GM11168 (cell line): ENCODE data around the gene NDUFB3.
"Not testable (repeated sequence)": the region's sequence is repeated elsewhere in the genome, so short reads cannot be mapped to it uniquely, and the experiment has no call there.

ENCODE experiments used
- in situ Hi-C: fragments of 300-500 bp; cut with MboI; formaldehyde crosslinking; loops from one replicate; pipeline ENCODE4 v1.12.0; 2022; ENCODE audit warnings: low sequenced_read_pairs; ENCODE audit not compliant: unreplicated experiment

The NDUFB3 gene

DNA sequence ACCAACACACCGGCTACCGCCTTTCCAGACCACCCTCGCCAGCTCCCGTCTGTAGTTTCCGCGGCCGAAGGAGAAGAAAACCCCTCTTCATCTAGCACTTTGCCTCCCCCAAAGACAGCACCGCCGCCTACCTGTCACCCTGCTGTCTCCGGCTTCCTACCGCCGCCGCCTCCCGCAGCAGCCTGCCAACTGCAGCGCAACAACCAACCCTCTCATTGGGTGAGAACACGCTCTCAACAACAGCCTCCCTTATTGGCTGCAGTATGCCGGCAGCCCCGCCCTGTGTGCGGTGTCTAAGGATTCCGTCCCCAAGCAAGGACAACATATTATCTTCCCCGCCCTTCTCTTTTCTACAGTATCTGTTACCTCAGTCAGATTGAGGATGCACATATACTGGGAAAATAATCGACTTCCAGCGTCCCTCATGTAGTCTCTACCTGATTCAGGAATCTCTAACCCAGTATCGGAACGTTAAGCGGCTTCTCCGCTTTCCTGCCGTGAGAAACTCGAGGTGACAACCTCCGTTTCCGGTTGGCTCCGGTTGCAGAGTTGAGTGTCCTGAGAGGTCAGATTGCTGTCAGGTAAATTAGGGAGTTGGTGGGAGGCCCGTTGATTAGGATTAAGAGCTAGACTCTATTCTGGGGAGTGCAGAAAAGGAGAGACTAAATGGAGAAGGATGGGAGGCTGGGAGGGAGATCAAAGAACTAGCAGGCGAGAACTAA, at the start of gene NDUFB3, which contains the start of gene HYCC2:
NDUFB3 (plus strand) TSS at position 523 of the 722 bp plus-strand sequence. CDS start 6,882 bp downstream, outside the sequence.
HYCC2 (minus strand) TSS at position 193 of the 722 bp plus-strand sequence. CDS start 47,662 bp downstream, outside the sequence.
- in situ Hi-C loops, result no loop called here

- in situ Hi-C loops, result no loop called here
Observed at GRCh38 chr2:201024518-201024917, 47.3 kb upstream of the NDUFB3 start.

- in situ Hi-C loops, result not testable (repeated sequence)
Observed at GRCh38 chr2:201034355-201034754, 37.4 kb upstream of the NDUFB3 start.

- in situ Hi-C loops, result not testable (repeated sequence)
Observed at GRCh38 chr2:201038361-201038760, 33.4 kb upstream of the NDUFB3 start.

GRCh38 chr2:201038855-201039254, 32.9 kb upstream of the NDUFB3 start:
- in situ Hi-C loops, result no loop called here

DNA sequence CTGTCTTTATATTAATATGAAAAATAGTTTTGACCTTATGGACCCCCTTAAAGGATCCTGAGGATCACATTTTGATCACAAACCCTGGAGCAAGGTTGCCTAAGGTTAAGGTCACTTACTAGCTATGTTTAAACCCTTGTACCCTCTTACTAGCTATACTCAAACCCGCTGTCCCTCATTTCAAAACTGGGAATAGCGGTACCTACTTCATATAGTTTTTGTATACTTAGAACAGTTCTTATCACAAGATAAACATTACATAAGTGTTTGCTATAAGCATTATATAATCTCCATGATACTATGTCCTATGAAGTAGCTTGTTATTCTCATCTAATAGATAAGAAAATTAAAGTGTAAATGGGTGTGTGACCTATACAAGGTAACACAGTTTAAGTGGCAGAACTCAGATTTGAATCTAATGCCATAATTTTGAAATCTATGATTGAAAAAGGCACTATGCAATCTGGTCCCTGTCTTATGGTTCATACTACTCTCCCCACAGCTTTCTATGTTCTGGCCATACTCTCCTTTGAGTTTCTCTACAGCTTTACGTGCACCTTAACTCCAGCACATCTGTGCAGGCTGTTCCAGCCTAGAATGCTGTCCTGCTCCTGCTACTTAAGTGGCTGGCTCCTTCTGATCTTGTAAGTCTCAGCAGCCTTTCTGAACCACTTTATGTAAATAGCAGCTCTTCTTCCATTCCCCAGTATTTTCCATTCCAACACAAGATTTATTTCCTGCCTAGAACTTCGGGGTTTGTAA, 30.8 kb upstream of the NDUFB3 start:
- in situ Hi-C loops, result no loop called here

DNA sequence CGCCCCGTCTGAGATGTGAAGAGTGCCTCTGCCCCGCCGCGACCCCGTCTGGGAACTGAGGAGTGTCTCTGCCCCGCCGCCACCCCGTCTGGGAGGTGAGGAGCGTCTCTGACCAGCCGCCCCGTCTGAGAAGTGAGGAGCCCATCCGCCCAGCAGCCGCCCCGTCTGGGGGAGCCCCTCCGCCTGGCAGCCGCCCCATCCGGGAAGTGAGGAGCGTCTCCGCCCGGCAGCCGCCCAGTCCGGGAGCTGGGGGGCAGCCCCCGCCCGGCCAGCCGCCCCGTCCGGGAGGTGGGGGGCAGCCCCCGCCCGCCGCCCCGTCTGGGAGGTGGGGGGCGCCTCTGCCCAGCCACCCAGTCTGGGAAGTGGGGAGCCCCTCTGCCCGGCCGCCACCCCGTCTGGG, 29.4 kb upstream of the NDUFB3 start:
- in situ Hi-C loops, result not testable (repeated sequence)

DNA sequence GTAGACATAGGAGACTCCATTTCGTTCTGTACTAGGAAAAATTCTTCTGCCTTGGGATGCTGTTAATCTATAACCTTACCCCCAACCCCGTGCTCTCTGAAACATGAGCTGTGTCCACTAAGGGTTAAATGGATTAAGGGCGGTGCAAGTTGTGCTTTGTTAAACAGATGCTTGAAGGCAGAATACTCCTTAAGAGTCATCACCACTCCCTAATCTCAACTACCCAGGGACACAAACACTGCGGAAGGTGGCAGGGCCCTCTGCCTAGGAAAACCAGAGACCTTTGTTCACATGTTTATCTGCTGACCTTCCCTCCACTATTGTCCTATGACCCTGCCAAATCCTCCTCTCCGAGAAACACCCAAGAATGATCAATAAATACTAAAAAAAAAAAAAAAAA, 28.8 kb upstream of the NDUFB3 start:
- in situ Hi-C loops, result not testable (repeated sequence)

DNA sequence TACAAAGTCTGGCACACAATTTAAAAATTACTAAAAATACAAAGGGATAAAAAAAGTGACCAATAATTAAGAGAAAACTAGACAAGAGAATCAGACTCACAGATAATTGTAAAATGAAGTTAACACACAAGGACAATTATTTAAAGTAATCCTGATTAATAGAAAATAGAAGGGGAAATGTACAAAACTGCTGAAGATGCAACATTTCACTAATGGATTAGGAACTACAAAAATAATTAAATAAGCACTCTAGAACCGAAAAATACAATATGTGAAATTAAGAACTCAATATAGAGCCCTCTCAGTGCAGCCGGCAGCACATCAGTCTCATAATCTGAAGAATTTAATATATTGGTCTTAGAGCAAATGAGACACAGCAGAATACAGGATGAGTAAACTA, 24.9 kb upstream of the NDUFB3 start:
- in situ Hi-C loops, result no loop called here

DNA sequence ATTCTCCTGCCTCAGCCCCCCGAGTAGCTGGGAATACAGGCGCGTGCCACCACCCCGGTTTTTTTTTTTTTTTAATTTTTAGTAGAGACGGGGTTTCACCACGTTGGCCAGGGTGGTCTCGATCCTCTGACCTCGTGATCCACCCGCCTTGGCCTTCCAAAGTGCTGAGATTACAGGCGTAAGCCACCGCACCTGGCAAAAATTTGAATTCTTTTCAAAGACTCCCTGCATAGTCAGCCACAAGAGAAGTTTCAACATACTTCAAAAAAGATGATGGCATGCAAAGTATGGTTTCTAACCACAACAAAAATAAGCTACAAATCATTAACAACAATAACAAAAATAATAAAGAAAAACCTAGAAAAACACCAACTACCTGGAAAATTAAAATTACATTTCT, 22.3 kb upstream of the NDUFB3 start:
- in situ Hi-C loops, result no loop called here

- in situ Hi-C loops, result no loop called here
Observed at GRCh38 chr2:201057087-201057521, 14.7 kb upstream of the NDUFB3 start.

DNA sequence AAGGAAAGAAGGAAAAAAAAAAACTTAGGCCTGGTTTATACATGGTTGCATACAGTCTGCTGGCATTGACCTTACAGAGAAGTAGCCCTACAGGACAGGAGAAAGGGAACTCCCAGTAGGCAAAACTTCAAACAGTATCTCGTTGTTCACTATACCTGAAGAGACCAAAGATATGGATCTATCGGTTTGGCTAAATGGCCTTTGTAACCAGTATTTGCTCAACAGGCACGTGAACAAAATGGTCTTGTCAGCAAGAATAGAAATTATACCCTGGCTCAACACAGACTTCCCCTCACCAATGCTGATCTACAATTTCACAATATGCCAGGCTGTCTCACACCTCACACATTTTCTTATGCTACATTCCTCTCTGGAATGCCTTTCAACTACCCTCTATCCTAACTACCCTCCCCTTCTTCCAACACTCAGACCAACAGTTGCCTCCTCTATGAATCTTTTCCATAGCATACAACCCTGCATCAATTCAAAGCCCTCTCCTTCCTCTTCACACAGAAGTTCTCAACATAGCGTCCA, 14.0 kb upstream of the NDUFB3 start:
- in situ Hi-C loops, result no loop called here

DNA sequence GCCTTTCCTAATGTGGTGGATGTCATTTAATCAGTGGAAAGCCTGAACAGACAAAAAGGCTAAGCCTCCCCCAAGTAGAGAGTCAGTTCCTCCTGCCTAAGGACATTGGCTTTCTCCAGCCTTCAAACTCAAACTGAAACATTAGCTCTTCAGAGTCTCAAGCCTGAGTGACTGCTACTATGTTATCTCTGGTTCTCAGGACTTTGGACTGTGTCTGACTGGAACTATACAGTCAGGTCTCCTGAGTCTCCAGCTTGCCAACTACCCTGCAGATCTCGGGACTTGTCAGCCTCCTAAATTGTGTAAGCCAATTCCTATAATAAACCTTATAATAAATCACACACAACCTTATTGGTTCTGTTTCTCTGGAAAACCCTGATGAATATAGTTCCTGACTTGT, 12.9 kb upstream of the NDUFB3 start:
- in situ Hi-C loops, result no loop called here

DNA sequence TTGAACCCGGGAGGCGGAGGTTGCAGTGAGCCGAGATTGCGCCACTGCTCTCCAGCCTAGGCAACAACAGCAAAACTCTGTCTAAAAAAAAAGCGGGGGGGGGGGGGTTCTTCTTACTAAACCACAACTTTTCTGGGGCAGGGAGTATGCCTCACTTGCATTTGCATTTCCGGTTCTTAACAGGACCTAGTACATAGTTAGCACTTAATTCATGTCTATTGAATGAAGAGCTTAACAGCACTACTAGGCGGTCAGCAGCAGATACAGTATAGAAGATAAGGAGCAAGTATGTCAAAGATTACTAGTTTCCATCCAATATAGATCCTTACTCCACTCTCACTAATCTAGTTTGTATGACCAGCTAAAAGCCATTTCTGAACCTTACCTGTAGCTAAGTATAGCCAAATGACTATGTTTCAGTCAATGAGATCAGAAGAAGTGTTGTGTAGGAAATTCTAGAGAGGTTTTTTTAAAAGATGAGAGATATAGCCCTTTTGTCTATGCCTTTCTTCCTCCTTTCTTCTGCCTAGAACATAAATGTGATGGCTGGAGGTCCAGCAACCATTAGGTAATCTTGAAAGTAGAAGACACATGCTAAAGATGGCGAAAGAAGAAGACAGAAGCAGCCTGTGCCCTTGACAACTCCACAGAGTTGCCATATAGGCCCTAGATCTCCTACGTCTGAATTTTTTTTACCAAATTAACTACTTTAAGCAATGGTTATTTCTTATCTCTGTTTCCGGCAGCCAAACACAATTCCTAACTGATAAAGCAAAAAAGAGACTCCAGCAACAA, 11.6 kb upstream of the NDUFB3 start:
- in situ Hi-C loops, result loop anchor here (10.0 kb wide), 1 partner anchor 155 kb away; no protein-coding TSS in a partner anchor

- in situ Hi-C loops, result loop anchor here (10.0 kb wide), 1 partner anchor 159 kb away; no protein-coding TSS in a partner anchor
Observed at GRCh38 chr2:201063516-201063915, 8.3 kb upstream of the NDUFB3 start.

GRCh38 chr2:201064797-201065329, 6.9 kb upstream of the NDUFB3 start:
- in situ Hi-C loops, result loop anchor here (10.0 kb wide), 1 partner anchor 160 kb away; no protein-coding TSS in a partner anchor

- in situ Hi-C loops, result no loop called here
Observed at GRCh38 chr2:201070948-201071478, 788 bp upstream of the NDUFB3 start.

GRCh38 chr2:201072201-201072530, 365 bp downstream of the NDUFB3 start:
- in situ Hi-C loops, result no loop called here

- in situ Hi-C loops, result no loop called here
Observed at GRCh38 chr2:201073071-201073470, 1.3 kb downstream of the NDUFB3 start.

GRCh38 chr2:201074996-201075395, 3.2 kb downstream of the NDUFB3 start:
- in situ Hi-C loops, result no loop called here
